NCI-H82 (cell line): ENCODE results near the gene STS.

Source experiments
- DNase-seq: peaks from one replicate; lab custom pipeline; 2025; lab: John Stamatoyannopoulos, UW

STS gene, protein sequence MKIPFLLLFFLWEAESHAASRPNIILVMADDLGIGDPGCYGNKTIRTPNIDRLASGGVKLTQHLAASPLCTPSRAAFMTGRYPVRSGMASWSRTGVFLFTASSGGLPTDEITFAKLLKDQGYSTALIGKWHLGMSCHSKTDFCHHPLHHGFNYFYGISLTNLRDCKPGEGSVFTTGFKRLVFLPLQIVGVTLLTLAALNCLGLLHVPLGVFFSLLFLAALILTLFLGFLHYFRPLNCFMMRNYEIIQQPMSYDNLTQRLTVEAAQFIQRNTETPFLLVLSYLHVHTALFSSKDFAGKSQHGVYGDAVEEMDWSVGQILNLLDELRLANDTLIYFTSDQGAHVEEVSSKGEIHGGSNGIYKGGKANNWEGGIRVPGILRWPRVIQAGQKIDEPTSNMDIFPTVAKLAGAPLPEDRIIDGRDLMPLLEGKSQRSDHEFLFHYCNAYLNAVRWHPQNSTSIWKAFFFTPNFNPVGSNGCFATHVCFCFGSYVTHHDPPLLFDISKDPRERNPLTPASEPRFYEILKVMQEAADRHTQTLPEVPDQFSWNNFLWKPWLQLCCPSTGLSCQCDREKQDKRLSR

DNA sequence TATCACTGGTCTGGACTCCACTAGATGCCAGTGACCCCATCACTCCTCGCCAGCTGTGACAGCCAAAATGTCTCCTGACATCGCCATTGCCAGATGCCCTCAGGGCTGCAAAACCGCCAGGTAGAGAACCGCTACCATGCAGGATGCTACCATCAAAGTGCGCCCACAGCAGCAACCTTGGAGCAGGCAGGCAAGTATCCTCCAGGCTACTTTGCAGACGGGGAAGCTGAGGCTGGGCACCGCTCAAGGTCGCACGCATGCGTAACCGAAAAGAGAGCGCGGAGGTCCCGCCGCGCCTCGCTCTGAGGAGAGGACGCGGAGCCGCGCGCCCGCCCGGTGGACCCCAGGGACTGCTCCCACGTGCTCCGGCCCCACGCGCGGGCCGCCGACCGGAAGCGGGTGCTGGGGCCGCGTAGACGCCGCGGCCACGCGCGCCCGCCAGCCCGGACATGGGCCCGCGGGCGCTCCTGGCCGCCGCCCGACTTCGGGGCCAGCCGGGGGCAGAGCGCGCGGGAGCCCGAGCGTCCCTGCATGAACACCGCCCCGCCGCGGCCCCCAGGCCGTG, at the start of gene STS:
TSS of gene STS (plus strand) at position 300 of the 565 bp plus-strand sequence. CDS start 105,488 bp downstream, outside the sequence.
- peak; percentile 66 for DNase-seq

DNA sequence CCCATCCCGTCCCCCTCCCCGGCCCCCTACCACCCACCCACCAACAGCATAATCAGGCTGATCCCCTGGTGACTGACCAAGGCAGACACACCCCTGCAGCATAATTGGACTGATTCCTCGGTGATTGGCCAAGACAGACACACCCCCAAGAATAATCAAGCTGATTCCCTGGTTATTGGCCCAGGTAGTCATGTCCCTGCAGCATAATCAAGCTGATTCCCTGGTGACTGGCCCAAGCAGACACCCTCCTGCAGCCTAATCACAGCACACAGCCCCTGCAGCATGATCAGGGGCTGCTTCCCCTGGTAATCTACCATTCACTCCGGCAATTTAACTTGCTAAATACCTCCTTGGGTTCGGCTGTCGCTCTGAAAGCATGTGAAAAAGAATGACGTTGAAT, 47.5 kb upstream of the STS start:
- no peak for DNase-seq

DNA sequence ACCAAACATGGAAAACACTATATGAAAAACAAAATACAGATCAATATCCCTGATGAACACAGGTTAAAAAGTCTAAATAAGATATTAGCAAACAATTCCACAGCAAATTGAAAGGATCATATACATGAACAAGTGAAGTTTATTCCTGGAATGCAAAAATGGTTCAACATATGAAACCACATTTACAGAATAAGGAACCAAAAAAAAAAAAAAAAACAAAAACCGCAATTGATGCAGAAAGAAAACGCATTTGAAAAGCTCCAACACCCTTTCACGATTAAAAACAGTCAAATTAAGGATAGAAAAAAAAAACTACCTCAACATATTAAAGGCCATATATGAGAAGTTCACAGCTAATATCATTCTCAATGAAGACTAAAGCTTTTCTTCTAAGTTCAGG, 45.4 kb upstream of the STS start:
- DNase-seq = no peak

GRCh38 chrX:7106649-7107048, 40.9 kb upstream of the STS start:
- no peak for DNase-seq

DNA sequence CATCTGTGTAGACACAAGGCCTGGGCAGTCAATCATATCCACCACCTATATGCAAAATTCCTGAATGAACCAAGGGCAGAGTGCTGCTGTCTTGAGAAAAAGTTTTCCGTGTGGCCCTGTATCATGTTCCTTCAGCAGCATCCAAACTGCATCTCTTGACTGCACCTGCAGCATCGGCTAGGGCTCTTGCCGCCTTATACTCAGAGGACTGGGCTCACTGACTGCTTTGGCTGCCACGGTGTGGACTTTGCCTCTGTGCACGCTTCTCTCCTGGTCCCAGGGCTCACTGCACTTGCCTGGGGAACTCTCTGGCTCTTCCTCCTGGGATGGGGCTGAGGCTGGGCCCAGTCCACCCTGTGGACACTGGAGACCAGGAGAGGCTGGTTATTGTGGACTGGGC, 39.5 kb upstream of the STS start:
- DNase-seq = no peak

DNA sequence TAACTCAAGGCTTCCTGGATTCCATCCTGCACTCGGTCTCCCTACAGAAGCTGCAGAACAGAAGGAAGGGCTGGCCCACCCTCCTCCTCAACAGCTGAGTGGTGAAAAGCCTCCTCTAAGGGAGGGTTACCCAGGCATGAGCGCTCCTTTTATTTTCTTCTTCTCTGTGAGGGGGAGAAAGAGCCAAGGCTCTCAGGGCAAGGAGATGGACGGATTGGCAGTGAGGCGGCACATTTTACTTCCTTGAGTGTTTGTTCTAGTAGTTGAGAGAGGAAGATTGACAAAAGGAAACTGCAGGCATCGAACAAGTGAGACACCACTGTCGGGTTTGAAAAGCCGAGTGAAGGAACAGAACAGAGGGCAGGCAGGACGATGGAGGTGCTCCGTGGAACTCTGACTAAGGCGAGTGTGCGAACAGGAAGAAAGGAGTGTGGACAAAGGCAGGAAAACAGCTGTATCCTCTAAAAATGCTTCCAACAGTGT, 38.4 kb upstream of the STS start:
- peak; percentile 16 for DNase-seq

DNA sequence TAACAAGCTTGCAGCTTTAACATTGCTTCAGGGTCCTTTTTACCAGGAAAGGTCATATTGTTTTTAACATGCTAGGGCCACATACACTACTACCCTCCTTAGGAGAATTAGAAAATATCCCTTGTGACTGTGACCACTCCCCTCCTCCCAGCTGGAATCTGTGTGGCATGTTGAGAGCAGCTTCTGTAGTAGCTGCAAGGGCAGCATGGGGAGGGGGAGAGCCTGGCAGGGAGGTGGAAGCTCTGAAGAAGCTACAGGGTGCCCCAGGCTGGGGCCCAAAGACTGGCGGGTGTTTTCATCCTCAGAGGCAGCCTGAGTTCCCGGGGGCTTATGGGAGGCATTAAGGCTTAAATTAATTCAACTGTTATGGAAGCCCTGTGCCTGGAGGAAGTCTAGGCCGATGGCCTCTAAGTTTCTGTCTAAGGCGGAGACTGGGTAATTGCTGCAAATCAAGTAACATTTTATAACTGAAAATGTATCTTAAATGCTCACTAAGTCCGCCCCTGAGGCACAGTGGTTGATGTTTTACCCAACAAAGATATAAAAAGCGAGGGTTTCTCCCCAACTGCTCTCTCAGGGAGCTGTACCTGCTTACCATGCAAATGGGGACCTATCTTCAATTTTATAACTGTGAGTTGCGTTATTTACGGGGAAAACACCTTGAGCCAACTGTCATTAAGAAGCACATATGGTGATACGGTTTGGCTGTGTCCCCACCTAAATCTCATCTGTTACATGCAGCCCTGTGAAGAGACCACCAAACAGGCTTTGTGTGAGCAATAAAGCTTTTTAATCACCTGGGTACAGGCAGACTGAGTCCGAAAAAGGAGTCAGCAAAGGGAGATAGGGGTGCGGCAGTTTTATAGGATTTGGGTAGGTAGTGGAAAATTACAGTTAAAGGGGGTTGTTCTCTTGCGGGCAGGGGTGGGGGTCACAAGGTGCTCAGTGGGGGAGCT, 37.4 kb upstream of the STS start:
- peak; percentile 69 for DNase-seq

- peak; percentile 84 for DNase-seq
Measured at GRCh38 chrX:7110821-7111276, 36.7 kb upstream of the STS start.

- peak; percentile 43 for DNase-seq
Measured at GRCh38 chrX:7111518-7111917, 36.0 kb upstream of the STS start.

DNA sequence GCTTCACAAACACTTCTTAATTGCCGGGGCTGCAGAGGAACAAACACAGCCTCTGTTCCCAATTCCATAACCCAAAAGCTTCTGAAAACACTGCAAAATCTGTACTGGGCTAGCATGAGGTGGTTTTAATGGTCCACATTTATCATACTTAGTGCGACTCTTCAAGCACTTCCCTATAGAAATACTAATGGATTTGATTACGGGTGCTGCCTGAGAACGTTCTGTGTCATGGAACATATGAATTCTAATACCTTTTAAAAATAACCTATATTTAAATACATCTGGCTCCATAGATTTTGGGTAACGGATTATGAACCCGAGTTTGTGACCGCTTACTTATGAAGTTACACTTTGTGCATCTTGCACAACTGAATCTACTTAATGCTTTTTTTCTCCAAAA, 35.4 kb upstream of the STS start:
- DNase-seq = no peak

GRCh38 chrX:7115557-7115956, 32.0 kb upstream of the STS start:
- DNase-seq = peak; percentile 83

GRCh38 chrX:7116081-7116480, 31.4 kb upstream of the STS start:
- DNase-seq = peak; percentile 10

DNA sequence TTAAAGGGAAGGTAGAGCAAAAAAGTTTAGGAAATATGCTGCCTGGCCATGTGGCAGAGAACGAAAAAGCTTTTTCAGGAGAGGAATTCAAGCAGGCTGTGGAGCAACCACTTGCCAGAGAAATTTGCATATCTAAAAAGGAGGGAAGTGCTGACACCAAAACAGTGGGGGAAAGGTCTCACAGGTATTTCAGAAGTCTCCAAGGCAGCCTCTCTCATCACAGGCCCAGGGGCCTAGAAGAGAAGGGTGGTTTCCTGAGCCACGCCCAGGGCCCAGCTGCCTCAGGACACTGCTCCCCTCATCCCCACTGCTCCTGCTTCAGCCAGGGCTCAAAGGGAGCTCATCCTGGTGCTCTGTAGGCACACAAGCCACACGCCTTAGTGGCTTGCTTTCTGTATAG, 29.9 kb upstream of the STS start:
- no peak for DNase-seq

DNA sequence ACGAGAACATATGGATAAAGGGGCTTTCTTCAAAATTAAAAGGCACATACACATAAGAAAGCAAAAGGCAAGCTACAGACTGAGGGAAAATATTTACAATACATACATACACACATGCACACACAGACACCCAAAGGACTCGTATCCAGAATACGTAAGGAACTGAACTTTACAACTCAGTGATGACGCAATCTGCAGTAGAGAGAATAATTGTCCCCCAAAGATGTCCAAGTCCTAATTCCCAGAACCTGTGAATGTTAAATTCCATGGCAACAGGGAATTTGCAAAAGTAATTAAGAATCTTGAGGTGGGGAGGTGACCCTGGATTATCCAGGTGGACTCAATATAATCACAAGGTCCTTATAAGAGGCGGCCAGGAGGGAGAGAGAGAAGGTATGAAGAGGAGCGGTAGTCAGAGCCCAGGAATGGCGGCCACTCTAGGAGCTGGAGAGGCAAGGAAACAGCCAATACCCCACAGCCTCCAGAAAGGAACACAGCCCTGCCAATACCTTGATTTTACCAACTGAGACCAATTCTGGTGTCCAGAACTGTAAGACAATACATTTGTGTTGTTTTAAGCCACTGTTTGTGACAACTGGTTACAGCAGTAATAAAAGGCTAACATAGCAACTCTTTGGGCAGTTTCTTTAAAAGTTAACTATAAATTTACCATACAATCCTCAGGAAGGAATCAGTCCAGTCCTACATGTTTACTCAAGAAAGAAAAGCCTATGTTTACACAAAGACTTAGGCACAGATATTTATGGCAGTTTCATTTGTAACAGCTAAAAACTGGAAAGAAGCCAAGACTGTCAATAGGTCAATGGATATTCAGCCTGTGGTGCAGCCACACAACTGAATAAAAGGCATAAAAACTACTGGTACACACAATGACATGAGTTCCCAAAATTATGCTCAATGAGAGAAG, 27.3 kb upstream of the STS start:
- DNase-seq = peak; percentile 54

DNA sequence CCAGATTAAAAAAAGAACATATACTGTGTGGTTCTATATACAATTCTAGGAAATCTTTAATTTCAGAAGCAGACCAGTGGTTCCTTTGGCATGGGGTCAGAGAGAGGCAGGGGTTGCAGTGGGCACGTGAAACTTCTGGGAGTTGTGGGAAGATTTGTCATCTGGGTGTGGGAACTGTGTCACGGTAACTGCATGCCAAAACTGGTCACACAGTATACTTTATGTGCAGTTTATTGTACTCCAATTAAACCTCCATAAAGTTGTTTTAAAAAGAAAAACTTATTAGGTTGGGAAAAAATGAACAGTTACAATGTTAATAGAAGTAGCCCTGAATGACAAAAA, 26.7 kb upstream of the STS start:
- no peak for DNase-seq

GRCh38 chrX:7127056-7127455, 20.5 kb upstream of the STS start:
- DNase-seq = no peak

GRCh38 chrX:7131621-7132020, 15.9 kb upstream of the STS start:
- DNase-seq = no peak

- peak; percentile 42 for DNase-seq
Measured at GRCh38 chrX:7132335-7133049, 15.0 kb upstream of the STS start.

- no peak for DNase-seq
Measured at GRCh38 chrX:7133050-7133440, 14.5 kb upstream of the STS start.

- DNase-seq = no peak
Measured at GRCh38 chrX:7134981-7135380, 12.5 kb upstream of the STS start.
